NCI-H526 (cell line): Measurements from ENCODE around the gene ADCK2.

Source experiments
- DNase-seq, 2 experiments: peaks; one replicate each; lab custom pipeline; 2025; lab: John Stamatoyannopoulos, UW

Gene ADCK2

GRCh38 chr7:140744005-140744404, 71.3 kb downstream of the ADCK2 start:
- DNase-seq, result no peak
